Ecto neural progenitor cell (in vitro differentiated cells): ENCODE data around the gene EPHA8.

Experiments used
- DNase-seq: peaks from one replicate; pipeline ENCODE4 v3.0.0-alpha.2; 2018; ENCODE audit warnings: low spot score

Gene EPHA8

DNA sequence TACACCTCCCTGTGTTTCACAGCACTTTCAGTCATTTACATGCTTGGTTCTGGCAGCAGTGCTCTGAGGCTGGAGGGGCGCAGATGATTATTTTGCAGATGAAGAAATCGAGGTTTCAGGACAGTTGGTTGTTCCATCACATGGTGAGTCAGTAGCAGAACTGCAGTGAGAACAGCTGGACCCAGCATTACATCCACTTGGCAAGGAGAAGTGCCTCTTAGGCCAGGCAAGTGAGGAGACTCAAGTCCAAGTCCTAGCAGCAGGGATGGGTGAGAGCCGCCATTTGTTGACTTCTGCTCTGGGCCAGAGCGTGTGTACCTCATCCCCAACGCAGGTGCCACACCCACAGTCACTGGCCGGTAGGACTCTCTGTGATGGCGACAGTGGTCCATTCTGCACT is 26.8 kb upstream of the EPHA8 start:
- no peak for DNase-seq

DNA sequence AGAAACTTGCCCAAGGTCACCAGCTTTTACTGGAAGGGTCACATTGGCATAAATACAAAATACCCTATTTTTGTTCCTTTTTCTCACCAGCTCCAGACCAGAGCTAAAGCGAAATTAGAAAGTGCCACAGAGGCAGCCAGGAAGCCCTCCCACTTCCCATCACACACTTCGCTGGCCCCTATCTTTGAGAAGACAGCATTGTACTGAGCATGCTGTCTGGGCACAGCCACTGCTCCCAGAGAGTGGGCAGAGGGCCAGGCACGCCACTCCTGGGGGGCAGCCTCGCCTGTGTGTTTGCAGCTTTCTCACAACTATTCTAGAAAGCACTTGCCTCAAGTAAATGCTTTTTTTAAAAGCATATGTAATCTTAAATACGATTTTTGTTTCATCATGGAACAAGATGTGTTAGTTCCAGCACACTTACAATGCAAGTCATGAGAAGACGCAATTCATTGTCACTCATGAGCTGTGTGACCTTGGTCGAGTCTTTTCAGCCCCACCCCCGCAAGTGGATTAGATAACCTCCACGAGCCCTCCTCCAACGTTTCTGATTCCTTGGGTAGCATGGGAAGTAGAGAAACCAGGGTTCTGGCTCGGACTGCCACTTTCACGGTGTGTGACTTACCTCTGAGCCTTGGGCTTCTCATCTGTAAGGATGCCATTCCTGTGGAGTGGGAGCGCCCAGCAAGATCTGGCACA is 25.7 kb upstream of the EPHA8 start:
- no peak for DNase-seq

GRCh38 chr1:22539510-22540118 is 23.7 kb upstream of the EPHA8 start:
- DNase-seq: no peak

- DNase-seq: no peak
Measured at GRCh38 chr1:22540337-22540736, 23.0 kb upstream of the EPHA8 start.

DNA sequence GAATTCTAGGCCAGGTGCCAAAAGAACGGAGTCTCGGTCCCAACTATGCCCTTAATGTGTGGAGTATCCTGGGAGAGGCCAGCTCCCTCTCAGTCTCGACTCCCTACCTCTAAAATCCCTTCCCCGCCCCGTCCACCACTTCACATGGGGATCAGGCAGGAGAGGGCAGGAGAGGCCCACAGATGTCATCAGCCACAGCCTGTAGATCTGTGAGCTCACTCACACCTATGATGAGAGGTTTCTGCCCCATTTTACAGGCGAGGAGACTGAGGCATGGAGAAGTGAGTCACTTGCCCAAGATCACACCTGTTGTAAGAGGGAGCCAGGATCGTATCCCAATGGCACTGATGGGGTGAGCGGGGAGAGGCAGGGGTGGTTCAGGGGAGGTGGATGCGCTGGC is 20.4 kb upstream of the EPHA8 start:
- no peak for DNase-seq

DNA sequence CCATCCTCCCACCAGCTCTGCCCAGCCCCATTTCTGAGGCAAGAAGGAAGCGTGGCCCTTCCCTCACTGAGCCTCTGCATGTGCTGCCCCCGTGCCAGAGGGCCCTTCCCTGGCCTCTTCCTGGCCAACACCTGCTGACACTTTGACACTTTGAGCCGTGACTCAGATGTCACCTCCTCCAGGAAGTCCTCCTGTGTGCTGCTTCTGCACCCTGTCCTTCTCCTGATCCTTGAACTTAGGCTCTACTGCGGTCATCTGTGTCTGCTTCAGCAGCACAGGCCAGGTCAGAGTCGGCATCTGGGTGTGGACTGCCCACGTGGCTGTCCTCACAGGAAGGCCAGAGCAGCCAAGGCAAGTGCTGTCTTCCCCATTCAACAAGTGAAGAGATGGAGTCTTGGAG is 19.6 kb upstream of the EPHA8 start:
- no peak for DNase-seq

GRCh38 chr1:22544606-22545005 is 18.7 kb upstream of the EPHA8 start:
- DNase-seq: no peak

DNA sequence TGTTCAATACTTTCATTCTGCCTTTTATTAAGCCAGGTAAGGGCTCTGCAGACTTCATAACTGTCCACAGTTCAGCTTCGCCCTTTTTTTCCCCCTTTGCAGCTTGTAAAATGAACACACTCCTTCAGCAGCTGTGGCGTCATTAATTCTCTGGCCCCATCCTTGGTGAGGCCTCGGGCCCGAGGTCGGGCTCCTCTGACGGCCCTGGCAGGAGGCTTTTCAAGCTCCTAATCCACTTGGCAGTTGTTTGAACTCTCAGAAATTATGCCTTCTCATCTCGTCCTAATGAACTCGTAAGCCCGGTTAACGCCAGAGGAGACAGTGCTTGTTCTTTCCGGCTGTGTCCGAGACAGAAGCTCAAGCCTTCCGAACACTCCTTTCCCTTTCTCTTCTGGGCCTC is 18.1 kb upstream of the EPHA8 start:
- no peak for DNase-seq

DNA sequence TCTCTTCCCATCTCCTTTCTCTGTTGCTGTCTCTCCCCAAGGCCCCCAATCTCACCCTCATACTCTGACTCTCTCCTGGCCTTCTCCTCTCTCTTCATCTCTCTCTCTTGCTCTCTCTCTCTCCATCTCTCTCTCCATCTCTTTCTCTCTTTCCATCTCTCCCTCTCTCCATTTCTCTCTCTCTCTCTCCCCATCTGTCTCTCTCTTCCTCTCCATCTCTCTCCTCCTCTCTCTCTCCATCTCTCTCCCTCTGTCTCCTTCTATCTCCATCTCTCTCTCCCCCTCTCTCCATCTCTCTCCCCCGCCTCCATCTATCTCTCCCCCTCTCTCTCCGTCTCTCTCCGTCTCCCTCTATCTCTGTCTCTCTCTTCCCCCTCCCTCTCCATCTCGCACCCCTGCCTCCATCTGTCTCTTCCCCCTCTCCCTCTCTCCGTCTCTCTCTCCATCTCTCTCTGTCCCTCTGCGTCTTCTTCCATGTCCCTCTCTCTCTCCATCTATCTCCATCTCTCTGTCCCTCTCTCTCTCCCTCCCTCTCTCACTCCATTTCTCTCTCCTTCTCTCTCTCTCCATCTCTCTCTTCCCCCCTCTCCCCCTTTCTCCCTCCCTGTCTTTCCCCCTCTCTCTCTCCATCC is 16.0 kb upstream of the EPHA8 start:
- no peak for DNase-seq

DNA sequence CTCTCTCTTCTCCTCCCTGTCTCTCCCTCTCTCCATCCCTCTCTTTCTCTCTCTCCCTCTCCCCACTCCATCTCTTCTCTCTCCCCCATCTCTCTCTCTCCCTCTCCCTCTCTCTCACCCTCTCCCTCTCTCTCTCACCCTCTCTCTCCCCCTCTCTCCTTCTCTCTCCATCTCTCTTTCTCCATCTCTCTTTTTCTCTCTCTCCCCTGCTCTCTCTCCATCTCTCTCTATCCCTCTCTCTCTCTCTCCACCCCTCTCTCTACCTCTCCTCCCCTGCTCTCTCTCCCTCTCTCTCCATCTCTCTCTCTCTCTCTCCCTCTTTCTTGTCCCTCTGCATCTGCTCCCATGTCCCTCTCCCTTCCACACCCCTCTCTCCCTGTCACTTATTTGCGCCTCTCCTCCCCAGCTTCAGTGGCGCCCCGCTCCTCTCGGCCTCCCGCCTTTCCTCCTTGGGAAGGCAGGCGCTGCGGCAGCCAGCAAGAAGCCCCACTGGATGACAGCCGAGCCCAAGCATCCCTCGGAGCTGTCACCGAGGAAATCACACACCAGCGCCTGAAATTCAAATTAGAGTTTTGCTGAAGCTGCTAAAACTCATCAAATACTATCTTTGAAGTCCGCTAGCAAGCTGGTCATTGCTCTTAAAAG is 15.3 kb upstream of the EPHA8 start:
- DNase-seq: no peak

GRCh38 chr1:22550021-22550420 is 13.3 kb upstream of the EPHA8 start:
- DNase-seq: no peak

DNA sequence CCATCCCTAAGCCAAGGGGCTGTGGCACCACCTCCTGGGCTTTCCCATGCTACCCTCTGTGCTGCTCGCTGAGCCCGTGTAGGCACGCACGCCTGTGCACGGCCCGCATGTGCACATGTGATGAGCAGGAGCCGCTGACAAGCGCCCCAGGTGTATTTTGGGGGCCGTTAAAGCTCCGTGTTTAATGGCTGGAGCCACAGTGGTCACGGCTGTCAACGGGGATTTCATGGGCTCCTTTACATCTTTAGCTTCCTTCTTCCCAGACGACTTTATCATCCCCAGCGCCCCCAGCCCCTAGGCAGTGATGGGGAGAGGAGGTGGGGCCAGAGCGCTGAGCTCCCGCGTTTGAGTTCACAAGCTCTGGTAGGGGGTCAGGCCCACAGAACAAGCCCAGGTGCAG is 11.7 kb upstream of the EPHA8 start:
- DNase-seq: no peak

DNA sequence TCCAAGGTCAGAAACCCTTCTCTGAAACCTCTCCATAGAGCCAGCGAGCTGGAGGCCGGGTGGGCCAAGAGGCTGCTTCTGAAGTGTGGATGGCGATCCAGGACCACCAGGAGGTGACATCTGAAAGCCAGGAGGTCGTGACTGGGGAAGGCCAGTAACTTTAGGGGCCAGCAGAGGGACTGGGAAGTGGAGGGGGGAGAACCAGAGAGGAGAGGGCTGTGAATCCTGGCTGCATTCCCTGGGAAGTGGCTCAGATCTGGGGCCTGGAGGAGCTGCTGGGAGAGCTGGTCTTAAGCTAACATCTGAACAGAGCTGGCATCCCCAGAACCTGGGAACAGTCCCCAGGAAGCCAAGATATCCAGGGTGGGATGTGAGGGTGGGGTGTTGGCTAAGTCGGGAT is 11.3 kb upstream of the EPHA8 start:
- DNase-seq: no peak

GRCh38 chr1:22553104-22553880 is 10.0 kb upstream of the EPHA8 start:
- no peak for DNase-seq

DNA sequence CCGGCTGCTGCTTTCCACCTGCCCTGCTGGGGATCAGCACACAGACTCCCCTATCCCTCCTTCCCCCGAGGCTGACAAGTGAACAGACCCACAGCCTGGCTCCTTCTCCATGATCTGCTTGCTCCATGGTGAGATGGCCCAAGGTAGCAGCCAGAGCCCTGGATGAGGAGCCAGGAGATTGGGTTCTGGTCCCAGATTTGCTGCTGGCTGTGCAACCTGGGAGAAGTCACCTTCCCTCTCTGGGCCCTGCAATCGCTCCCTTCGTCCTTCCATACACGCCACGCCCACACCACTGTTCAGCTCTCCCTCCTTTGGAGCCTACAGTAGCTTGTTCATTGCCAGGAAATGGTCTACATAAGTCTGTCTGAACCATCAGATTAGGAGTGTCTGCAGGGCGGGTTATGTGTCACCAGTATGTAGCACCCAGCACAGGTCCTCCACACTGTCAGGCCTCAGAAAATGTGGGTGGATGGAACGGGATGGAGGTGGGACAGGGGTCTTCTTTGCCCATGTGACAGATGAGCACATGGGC is 9.2 kb upstream of the EPHA8 start:
- no peak for DNase-seq

DNA sequence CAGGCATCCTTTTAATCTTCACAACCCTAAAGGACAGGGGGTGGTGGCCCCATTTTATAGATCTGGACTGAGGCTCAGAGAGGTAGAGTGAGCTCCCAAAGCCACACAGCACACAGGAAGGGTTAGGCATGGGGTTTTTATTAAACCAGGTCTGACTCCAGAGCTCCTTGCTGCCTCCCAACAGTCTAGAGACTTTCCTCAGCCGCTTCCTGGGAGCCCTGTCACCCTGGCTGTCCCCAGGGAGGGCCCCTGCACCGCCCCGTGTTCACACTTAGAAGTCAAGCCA is 8.0 kb upstream of the EPHA8 start:
- no peak for DNase-seq

GRCh38 chr1:22556391-22557104 is 6.7 kb upstream of the EPHA8 start:
- peak; percentile 62 for DNase-seq

DNA sequence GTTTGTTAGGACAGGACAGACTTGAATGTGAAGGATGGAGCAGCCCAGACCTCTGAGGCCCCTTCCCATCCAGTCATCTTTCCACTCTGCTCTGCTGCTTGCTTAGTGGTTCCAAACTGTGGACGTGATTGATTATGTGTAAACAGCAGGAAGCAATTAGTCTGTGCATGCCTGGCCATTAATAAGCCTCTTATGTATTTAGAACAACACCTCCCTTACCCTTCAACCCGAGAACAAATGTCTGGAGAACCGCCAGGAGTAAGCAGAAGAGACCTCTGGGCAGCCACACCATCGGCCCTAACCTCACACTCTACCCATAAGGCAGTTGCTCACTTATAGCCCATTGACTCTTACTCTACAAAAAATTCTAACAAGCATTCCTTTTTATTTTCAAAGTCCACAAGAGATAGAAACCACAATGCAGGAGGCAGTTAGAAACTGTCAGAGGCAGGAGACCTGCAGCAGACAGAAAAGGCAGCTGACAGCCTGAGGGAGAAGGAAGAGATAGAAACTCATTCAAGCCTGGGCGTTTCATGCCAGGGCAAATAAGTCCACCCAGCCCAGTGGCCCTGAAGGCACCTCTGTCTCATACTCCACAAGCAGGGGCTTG is 5.8 kb upstream of the EPHA8 start:
- no peak for DNase-seq

DNA sequence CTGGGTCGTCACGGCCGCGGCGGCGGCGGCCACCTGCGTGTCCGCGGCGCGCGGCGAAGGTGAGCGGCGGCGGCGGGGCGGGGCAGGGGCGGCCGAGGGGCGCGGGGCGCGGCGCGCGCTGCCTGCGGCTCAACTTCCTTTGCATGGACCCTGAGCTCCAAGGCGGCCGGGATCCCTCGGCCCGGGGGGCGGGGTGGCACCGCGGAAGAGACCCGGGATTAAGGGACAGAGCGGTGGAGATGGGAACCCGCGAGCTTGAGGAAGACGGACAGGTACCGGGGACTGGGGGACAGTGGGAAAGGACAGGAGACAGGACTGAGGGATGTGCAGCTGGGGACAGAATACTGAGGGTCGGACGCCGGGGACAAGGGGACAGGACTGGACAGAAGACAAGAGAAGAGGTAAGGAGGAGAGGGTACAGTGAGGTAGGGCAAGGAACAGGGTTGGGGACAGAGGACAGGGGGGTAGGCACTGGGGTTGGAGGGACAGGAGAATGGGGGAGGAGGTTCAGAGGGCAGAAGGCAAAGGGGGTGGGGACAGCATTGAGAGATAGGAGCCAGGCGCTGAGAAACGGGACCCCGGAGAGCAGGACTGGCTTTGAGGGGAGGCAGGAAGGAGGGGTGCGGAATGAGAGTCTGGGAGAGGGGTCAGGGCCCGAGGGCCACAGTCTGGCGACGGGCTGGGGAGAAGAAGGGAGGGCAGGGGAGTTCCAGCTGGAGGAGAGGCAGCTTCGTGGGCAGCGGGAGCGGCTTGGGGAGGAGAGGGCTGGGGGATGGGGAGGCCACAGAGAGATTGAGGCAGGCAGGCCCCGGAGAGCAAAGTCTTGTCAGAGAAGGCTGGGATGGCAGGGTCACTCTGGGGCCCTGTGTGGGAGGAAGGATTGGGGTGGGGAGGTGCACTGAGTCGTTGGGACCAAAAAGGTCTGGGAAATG is 648 bp downstream of the EPHA8 start:
- peak; percentile 59 for DNase-seq

DNA sequence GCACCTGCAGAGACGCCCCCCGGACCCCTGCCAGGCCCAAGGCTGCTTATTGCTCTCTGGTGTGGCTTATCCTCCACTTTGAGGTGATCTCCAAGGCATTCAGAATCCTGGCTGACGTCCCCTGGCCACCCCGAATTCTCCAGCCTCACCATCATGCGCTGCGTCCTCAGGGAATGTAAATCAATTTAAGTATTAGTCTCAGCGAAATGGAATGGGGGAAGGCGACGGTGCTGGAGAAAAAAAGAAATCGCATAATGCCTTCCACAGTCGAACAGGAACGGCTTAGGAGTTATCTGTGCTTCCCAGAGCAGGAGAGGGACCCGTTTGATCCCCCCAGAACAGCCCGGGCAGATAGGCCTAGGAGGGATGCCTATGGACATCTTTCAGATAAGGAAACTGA is 2.9 kb downstream of the EPHA8 start:
- no peak for DNase-seq
